ENCODE measurements around the gene GRK4. TPM values are rescaled to one million over a fixed set of nuclear protein-coding genes. Genes with fewer than 3 reads are reported as not detected.

Gene GRK4
- total and polyA plus RNA-seq, 12 donors = 4.7 to 29.2 (median 8.0) TPM

GRCh38 chr4:2924765-2925301, 38.5 kb upstream of the GRK4 start:
- DNase-seq = peak in 2 of 7 donors; percentile 9 to 46
- Histone ChIP-seq H3K4me1 (replicated peaks in 1 of 2) (no peaks in the 10 kb centered on the region), H3K27ac (no peak overlapping the region), H3K27me3 (no peaks in the 10 kb centered on the region), H3K9me3 (replicated peaks in 1 of 3) (no peaks in the 10 kb centered on the region), H3K4me3 (no peak overlapping the region), H3K36me3 (replicated peaks in 1 of 2) (peaks cover 0 to 72% of the 10 kb centered on the region in 2 donors)
- intact Hi-C loops (cut with DNase I) = no loop called here
- WGBS, 4 donors = 87 to 95% (median 90%) methylated on average over 7 of the region's 7 CpGs
- no peak for TF ChIP-seq POLR2A (IDR thresholded peaks at IDR 0.05)
- TF ChIP-seq CTCF (IDR thresholded peaks at IDR 0.05) = no peak

GRCh38 chr4:2925496-2925895, 37.9 kb upstream of the GRK4 start:
- Histone ChIP-seq H3K4me3 (no peak overlapping the region), H3K4me1 (replicated peaks in 1 of 2) (no peaks in the 10 kb centered on the region), H3K27me3 (no peaks in the 10 kb centered on the region), H3K27ac (no peak overlapping the region), H3K9me3 (replicated peaks in 1 of 3) (no peaks in the 10 kb centered on the region), H3K36me3 (replicated peaks in 1 of 2) (peaks cover 0 to 79% of the 10 kb centered on the region in 2 donors)
- TF ChIP-seq POLR2A (IDR thresholded peaks at IDR 0.05) (no peak), CTCF (IDR thresholded peaks at IDR 0.05) (no peak)
- DNase-seq = peak in 1 of 7 donors; percentile 39
- intact Hi-C loops (cut with DNase I) = no loop called here
- 90 to 94% (median 93%) methylated on average over 5 of the region's 5 CpGs for WGBS, 4 donors

- Histone ChIP-seq H3K9me3 (replicated peaks in 1 of 3) (no peaks in the 10 kb centered on the region), H3K4me1 (replicated peaks in 1 of 2) (no peaks in the 10 kb centered on the region), H3K27ac (no peak overlapping the region), H3K27me3 (no peaks in the 10 kb centered on the region), H3K4me3 (no peak overlapping the region), H3K36me3 (replicated peaks in 1 of 2) (peaks cover 0 to 86% of the 10 kb centered on the region in 2 donors)
- TF ChIP-seq POLR2A (IDR thresholded peaks at IDR 0.05) (no peak), CTCF (IDR thresholded peaks at IDR 0.05) (no peak)
- WGBS, 4 donors = 91 to 95% (median 93%) methylated on average over 39 to 41 of the region's 41 CpGs
- intact Hi-C loops (cut with DNase I) = no loop called here
- peak in 2 of 7 donors; percentile 13 to 52 for DNase-seq
Measured at GRCh38 chr4:2925931-2926860, 37.2 kb upstream of the GRK4 start.

GRCh38 chr4:2927016-2927695, 36.2 kb upstream of the GRK4 start:
- no peaks in the 10 kb centered on the region for H3K27me3 ChIP-seq
- peak in 3 of 7 donors; percentile 3 to 50 (median 11) for DNase-seq
- H3K4me1 ChIP-seq (replicated peaks in 1 of 2) = no peaks in the 10 kb centered on the region
- no peak overlapping the region for H3K4me3 ChIP-seq
- no peak for TF ChIP-seq POLR2A (IDR thresholded peaks at IDR 0.05)
- no peak for TF ChIP-seq CTCF (IDR thresholded peaks at IDR 0.05)
- WGBS, 4 donors = 87 to 95% (median 94%) methylated on average over 10 to 18 of the region's 18 CpGs
- peaks cover 0 to 90% of the 10 kb centered on the region in 2 donors for H3K36me3 ChIP-seq (replicated peaks in 1 of 2)
- H3K9me3 ChIP-seq (replicated peaks in 1 of 3) = no peaks in the 10 kb centered on the region
- H3K27ac ChIP-seq = no peak overlapping the region
- intact Hi-C loops (cut with DNase I) = no loop called here
